Spleen (tissue), 7 donors: ENCODE results near the gene RBBP8NL.

Experiments used
- CTCF ChIP-seq, 11 experiments: fragments of 200-600 bp in 7 of 11; fragments of 450-650 bp in 4 of 11; sonication (generic) in 4 of 11; IDR thresholded peaks in 8 of 11; conservative IDR thresholded peaks in 3 of 11; 1 replicate in 7 of 11; 2 replicates in 4 of 11; pipeline versions ENCODE4 v1.4.0 to v1.8.0; 2016 to 2021; ENCODE audit warnings: antibody characterized with exemption in 11 of 11, inconsistent platforms in 4 of 11, mild to moderate bottlenecking in 1 of 11
- POLR2A ChIP-seq, 3 donors: fragments of 450-650 bp; IDR thresholded peaks; one replicate each; pipeline ENCODE4 v1.5.1; 2017; ENCODE audit warnings: antibody characterized with exemption in 3 of 3, mild to moderate bottlenecking in 1 of 3
- POLR2AphosphoS5 ChIP-seq, 3 donors: sonication (generic); formaldehyde crosslinking; IDR thresholded peaks; one replicate each; pipeline ENCODE4 v1.5.1; 2017; ENCODE audit warnings: antibody characterized with exemption in 3 of 3
- donor health status: DM: no; HTN: no; CAD: no; lungs with moderate emphysema.
- donor health status: DM: no; HTN: no; CAD: no.
- donor health status: DM: no; HTN: no; CAD: no.

- TF ChIP-seq POLR2A (IDR thresholded peaks at IDR 0.05) (no peak), CTCF (IDR thresholded peaks at IDR 0.05 in 8 of 11, conservative IDR thresholded peaks at IDR 0.05 in 3 of 11) (no peak), POLR2AphosphoS5 (IDR thresholded peaks at IDR 0.05) (no peak)
Observed at GRCh38 chr20:62472138-62472940, 45.0 kb upstream of the RBBP8NL start.
